ENCODE data around the gene MT1M.

Gene MT1M

DNA sequence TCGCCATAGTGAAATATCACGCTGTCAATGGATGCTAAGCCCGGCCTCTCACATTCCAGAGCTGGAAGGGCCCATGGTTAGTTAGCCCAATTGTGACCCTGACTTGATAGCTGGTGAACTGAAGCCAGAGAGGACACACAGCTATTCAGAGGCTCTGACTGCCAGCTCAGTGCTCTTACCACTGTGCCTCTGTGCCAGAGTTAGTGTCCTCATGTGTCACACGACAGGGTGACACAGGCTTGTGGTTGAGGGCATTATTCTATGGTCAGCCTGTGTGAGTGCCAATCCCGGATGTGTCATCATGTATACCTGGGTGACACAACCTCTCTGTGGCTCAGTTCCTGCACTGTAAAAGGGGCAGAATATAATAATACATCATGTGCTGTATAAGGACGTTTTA is 47.4 kb downstream of the MT1M start:
- DNase-seq: no peak

DNA sequence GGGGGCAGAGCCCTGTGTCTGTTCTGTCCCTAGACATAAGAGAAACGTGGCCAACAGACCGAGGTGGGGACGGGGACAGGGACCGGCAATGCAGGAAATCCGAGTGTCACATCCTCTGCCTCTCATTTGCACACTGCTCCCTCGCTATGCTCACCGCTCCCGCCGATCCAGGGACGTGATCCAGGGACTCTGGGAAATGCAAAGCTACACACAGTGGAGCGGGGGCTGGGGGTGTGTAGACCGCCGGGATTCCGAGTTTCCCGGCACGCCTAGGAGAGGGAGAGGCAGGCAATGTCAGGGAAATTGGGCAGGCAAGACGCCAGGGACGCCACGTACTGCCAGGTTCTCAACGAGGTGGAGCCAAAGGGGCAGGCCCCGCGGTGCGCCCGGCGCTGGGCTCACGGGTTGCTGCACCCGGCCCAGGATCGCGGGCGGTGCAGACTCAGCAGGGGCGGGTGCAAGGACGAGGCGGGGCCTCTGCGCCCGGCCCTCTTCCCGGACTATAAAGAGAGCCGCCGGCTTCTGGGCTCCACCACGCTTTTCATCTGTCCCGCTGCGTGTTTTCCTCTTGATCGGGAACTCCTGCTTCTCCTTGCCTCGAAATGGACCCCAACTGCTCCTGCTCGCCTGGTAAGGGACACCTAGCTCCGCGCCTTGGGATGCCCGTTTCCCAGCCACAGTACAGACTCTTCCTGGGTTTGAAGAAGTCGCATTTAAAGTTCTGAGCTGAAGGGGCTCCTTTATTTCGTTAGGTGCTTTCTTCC is 49.7 kb downstream of the MT1M start, which contains the start of gene MT1X:
TSS of gene MT1X (plus strand) at position 532 of the 764 bp plus-strand sequence. CDS start at position 603, 71 bp downstream.
- peak; percentile 83 for DNase-seq

DNA sequence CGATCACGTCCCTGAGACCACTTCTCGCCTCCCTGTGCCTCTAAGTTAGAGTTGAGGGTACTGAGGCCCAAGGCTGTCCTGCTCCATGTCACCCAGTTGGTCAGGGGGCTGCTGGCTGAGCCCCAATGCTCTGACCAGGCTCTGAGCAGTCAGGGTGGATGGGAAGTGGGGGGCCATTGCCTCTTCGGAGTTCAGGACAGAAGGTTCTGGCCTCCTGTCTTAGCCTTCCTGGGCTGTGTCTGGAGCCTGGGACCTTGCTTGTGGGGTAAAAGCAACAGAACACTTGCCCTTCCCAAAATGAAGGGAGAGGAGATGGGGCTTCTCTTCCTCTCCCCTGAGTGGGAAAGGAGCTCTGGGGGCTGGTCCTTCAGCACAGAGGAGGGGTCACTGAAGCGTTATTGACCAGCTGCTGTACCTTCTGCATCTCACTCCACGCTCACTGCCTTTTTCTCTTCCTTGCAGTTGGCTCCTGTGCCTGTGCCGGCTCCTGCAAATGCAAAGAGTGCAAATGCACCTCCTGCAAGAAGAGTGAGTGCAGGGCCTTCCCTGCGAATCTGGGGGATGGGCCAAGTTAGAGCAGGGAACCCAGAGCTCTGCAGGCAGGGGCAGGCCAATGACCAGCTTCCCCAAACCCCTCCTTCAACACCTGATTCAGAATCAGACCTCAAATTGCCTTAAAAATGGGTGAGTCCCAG is 50.4 kb downstream of the MT1M start:
- DNase-seq: no peak

Measured in OCI-M1 (cell line).